Mesenchymal stem cell (in vitro differentiated cells and primary cell): Measurements from ENCODE around the gene SFMBT2. TPM values are rescaled to one million over a fixed set of nuclear protein-coding genes. Genes with fewer than 3 reads are reported as not detected.

Source experiments
- DNase-seq: peaks from one replicate; pipeline ENCODE4 v3.0.0-alpha.2; 2013
- H2AFZ ChIP-seq: one replicate; pipeline ENCODE4 v1.6.1; 2013; ENCODE audit warnings: low read depth, mild to moderate bottlenecking, control low read depth, inconsistent platforms, low read length, moderate library complexity
- H2AK5ac ChIP-seq: 2 replicates; pipeline ENCODE4 v1.6.1; 2013; ENCODE audit warnings: low read length, moderate library complexity, mild to moderate bottlenecking, inconsistent platforms; ENCODE audit not compliant: severe bottlenecking
- H2BK120ac ChIP-seq: one replicate; pipeline ENCODE4 v1.6.1; 2013; ENCODE audit warnings: low read depth, mild to moderate bottlenecking, inconsistent platforms, low read length, moderate library complexity
- H2BK12ac ChIP-seq, 2 experiments: one replicate each; pipeline ENCODE4 v1.6.1; 2013; ENCODE audit warnings: inconsistent platforms in 2 of 2, low read length in 2 of 2, mild to moderate bottlenecking in 2 of 2, moderate library complexity in 2 of 2, control low read depth in 1 of 2
- H2BK15ac ChIP-seq: one replicate; pipeline ENCODE4 v1.6.1; 2013; ENCODE audit warnings: mild to moderate bottlenecking, low read depth, inconsistent platforms; ENCODE audit not compliant: poor library complexity, severe bottlenecking
- H2BK5ac ChIP-seq: 2 replicates; pipeline ENCODE4 v1.6.1; 2013; ENCODE audit warnings: low read depth, mild to moderate bottlenecking, low read length, control low read depth, inconsistent platforms; ENCODE audit not compliant: poor library complexity, severe bottlenecking
- H3K14ac ChIP-seq, 2 experiments: one replicate each; pipeline ENCODE4 v1.6.1; 2013; ENCODE audit warnings: inconsistent platforms in 2 of 2, low read length in 2 of 2, control low read depth in 1 of 2, mild to moderate bottlenecking in 1 of 2, moderate library complexity in 1 of 2
- H3K18ac ChIP-seq, 2 experiments: one replicate each; pipeline ENCODE4 v1.6.1; 2013; ENCODE audit warnings: inconsistent platforms in 2 of 2, low read length in 2 of 2, control low read depth in 1 of 2, low read depth in 1 of 2, mild to moderate bottlenecking in 1 of 2
- H3K23ac ChIP-seq, 2 experiments: one replicate each; pipeline ENCODE4 v1.6.1; 2013; ENCODE audit warnings: inconsistent platforms in 2 of 2, low read length in 2 of 2, mild to moderate bottlenecking in 2 of 2, moderate library complexity in 2 of 2, control low read depth in 1 of 2
- H3K27ac ChIP-seq: 2 replicates; pipeline ENCODE4 v1.5.1; 2013; ENCODE audit warnings: mild to moderate bottlenecking, moderate library complexity, low read length, control low read depth, inconsistent platforms; ENCODE audit not compliant: poor library complexity, severe bottlenecking
- H3K27me3 ChIP-seq, 2 experiments: 2 replicates each; pipeline versions ENCODE4 v1.6.1 to v1.7.0; 2013; ENCODE audit warnings: low read length in 2 of 2, mild to moderate bottlenecking in 2 of 2, moderate library complexity in 2 of 2, control low read depth in 1 of 2, inconsistent platforms in 1 of 2; ENCODE audit not compliant: control insufficient read depth in 1 of 2, insufficient read depth in 1 of 2
- H3K36me3 ChIP-seq, 2 experiments: 2 replicates each; pipeline versions ENCODE4 v1.6.1 to v1.7.0; 2013; ENCODE audit warnings: low read length in 2 of 2, control low read depth in 1 of 2, inconsistent platforms in 1 of 2, low read depth in 1 of 2, mild to moderate bottlenecking in 1 of 2; ENCODE audit not compliant: insufficient read depth in 2 of 2, control insufficient read depth in 1 of 2
- H3K4ac ChIP-seq, 2 experiments: one replicate each; pipeline ENCODE4 v1.6.1; 2013; ENCODE audit warnings: inconsistent platforms in 2 of 2, low read length in 2 of 2, mild to moderate bottlenecking in 2 of 2, moderate library complexity in 2 of 2, control low read depth in 1 of 2, low read depth in 1 of 2
- H3K4me1 ChIP-seq: 2 replicates; pipeline ENCODE4 v1.6.1; 2013; ENCODE audit warnings: low read depth, low read length, control low read depth; ENCODE audit not compliant: control insufficient read depth, insufficient read depth
- H3K4me2 ChIP-seq: 2 replicates; pipeline ENCODE4 v1.6.1; 2013; ENCODE audit warnings: low read length, mild to moderate bottlenecking, inconsistent platforms; ENCODE audit not compliant: poor library complexity, severe bottlenecking
- H3K4me3 ChIP-seq, 2 experiments: 2 replicates each; pipeline versions ENCODE4 v1.5.1 to v1.7.0; 2013; ENCODE audit warnings: low read length in 2 of 2, mild to moderate bottlenecking in 2 of 2, control low read depth in 1 of 2, low read depth in 1 of 2; ENCODE audit not compliant: insufficient read depth in 1 of 2
- H3K79me1 ChIP-seq: replicated peaks from 2 replicates; pipeline ENCODE4 v1.6.1; 2013; ENCODE audit warnings: mild to moderate bottlenecking, control low read depth, low read length, inconsistent platforms; ENCODE audit not compliant: poor library complexity, severe bottlenecking
- H3K9ac ChIP-seq: 2 replicates; pipeline ENCODE4 v1.7.0; 2013; ENCODE audit warnings: mild to moderate bottlenecking, low read length, moderate library complexity
- H3K9me3 ChIP-seq: 2 replicates; pipeline ENCODE4 v1.7.0; 2013; ENCODE audit warnings: mild to moderate bottlenecking, low read length; ENCODE audit not compliant: control insufficient read depth
- H4K8ac ChIP-seq: one replicate; pipeline ENCODE4 v1.6.1; 2013; ENCODE audit warnings: inconsistent platforms, mild to moderate bottlenecking, low read length, moderate library complexity
- H4K91ac ChIP-seq: one replicate; pipeline ENCODE4 v1.6.1; 2013; ENCODE audit warnings: mild to moderate bottlenecking, low read length, inconsistent platforms
- WGBS: methylation state at CpG from one replicate; pipeline ENCODE4 v1.1.7; 2013; ENCODE audit warnings: mixed read lengths; 5-methylcytosine and 5-hydroxymethylcytosine counted together
- polyA plus RNA-seq, 2 experiments: library from polyadenylated mRNA; stranded (reverse); fragments of 200-250 nt; gene quantifications; one replicate each; pipeline ENCODE4 v1.2.3, GENCODE V29; 2013

SFMBT2 gene
- polyA plus RNA-seq (2013, experiment 1 of 2), result 2.2 TPM
- 2.2 TPM for polyA plus RNA-seq (2013, experiment 2 of 2)

DNA sequence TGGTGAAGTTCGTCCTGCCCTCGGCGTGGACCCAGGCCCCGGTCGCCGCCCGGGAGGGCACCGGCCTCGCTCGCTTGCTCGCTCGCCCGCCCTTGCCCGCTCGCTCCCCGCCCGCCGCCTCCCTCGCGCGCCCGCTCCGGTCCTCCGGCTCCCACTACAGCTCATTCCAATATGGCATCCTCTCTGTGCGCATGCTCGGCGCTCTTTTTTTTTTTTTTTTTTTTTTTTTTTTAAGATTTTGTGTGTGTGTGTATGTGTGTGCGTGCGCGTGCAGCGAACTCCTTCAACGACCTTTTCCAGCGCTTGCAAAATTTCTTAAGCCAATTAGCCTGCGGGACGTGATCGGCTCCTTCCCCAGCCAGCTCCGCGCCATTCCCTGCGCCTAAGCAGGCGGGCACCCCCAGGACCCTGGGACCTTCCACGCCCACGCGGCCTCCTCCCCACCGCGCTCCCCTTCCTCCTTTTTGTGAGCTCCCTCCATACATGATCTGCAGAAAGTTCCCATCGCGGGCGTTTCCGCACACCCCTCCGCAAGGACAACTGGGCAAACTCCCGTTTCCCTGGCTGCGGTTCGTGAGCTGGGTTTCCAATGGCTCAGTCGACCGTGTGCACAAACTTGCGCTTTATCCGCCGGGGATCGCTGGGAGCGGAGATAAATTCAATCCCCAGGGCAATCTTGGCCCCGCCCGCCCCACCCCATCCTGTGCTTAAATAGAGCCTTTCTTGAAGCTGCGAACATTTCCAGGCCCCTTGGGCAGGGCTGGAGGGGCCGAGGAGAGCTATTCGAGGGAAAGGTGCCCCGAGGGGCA lies at the start of gene SFMBT2:
Gene SFMBT2, minus strand, starts transcription at position 173 of the 809 bp plus-strand sequence. CDS start 29,136 bp downstream, outside the sequence.
- peaks cover 36 to 78% of the 10 kb centered on the region in 2 experiments for H3K27me3 ChIP-seq
- peak; percentile 85 for DNase-seq
- H3K9me3 ChIP-seq, result no peaks in the 10 kb centered on the region
- peak within 1 kb of the TSS; percentile 38 to 56 for H2BK12ac ChIP-seq
- H3K4me1 ChIP-seq, result peaks cover 36% of the 10 kb centered on the region
- peak within 1 kb of the TSS in 1 of 2 experiments; percentile 44 for H3K14ac ChIP-seq
- WGBS, result under 1% methylated on average over 35 of the region's 66 CpGs
- peak within 1 kb of the TSS; percentile 56 to 81 for H3K4ac ChIP-seq
- H2BK120ac ChIP-seq, result peak within 1 kb of the TSS; percentile 61
- H4K8ac ChIP-seq, result peak within 1 kb of the TSS; percentile 82
- H2BK5ac ChIP-seq, result no peak within 1 kb of the TSS
- peak within 1 kb of the TSS; percentile 60 to 90 for H3K4me3 ChIP-seq
- peak within 1 kb of the TSS; percentile 91 to 92 for H3K18ac ChIP-seq
- H4K91ac ChIP-seq, result peak within 1 kb of the TSS; percentile 50
- peak within 1 kb of the TSS; percentile 80 for H2BK15ac ChIP-seq
- no peaks in the 10 kb centered on the region for H3K79me1 ChIP-seq
- H3K36me3 ChIP-seq, result peaks cover 0 to 3% of the 10 kb centered on the region in 2 experiments
- peak within 1 kb of the TSS; percentile 93 for H2AFZ ChIP-seq
- peak within 1 kb of the TSS; percentile 93 for H3K4me2 ChIP-seq
- H2AK5ac ChIP-seq, result no peak within 1 kb of the TSS
- peak within 1 kb of the TSS; percentile 64 to 86 for H3K23ac ChIP-seq
- H3K9ac ChIP-seq, result peak within 1 kb of the TSS; percentile 92
- no peak within 1 kb of the TSS for H3K27ac ChIP-seq

GRCh38 chr10:7460006-7460405 lies 49.2 kb upstream of the SFMBT2 start:
- Histone ChIP-seq H3K4me1 (no peaks in the 10 kb centered on the region), H4K91ac (no peak overlapping the region), H3K9ac (no peak overlapping the region), H3K4me2 (no peak overlapping the region), H3K27ac (no peak overlapping the region), H3K18ac (no peak overlapping the region), H3K23ac (no peak overlapping the region), H2AFZ (no peak overlapping the region), H3K4me3 (no peak overlapping the region), H3K27me3 (no peaks in the 10 kb centered on the region), H3K14ac (no peak overlapping the region), H2BK120ac (no peak overlapping the region), H2AK5ac (no peak overlapping the region), H3K4ac (no peak overlapping the region), H3K79me1 (no peaks in the 10 kb centered on the region), H3K36me3 (no peaks in the 10 kb centered on the region), H2BK5ac (no peak overlapping the region), H4K8ac (no peak overlapping the region), H3K9me3 (no peaks in the 10 kb centered on the region), H2BK15ac (no peak overlapping the region), H2BK12ac (no peak overlapping the region)
- no peak for DNase-seq
- WGBS, result 93% methylated on average over 6 of the region's 6 CpGs

- H3K4me1 ChIP-seq, result no peaks in the 10 kb centered on the region
- H2AFZ ChIP-seq, result no peak overlapping the region
- no peak overlapping the region for H3K4me2 ChIP-seq
- no peaks in the 10 kb centered on the region for H3K27me3 ChIP-seq
- no peak overlapping the region for H2BK120ac ChIP-seq
- peak overlapping the region in 1 of 2 experiments; percentile 41 for H3K14ac ChIP-seq
- no peak overlapping the region for H3K9ac ChIP-seq
- no peak overlapping the region for H3K18ac ChIP-seq
- H3K79me1 ChIP-seq, result no peaks in the 10 kb centered on the region
- no peak overlapping the region for H2BK12ac ChIP-seq
- no peaks in the 10 kb centered on the region for H3K36me3 ChIP-seq
- 38% methylated on average over 2 of the region's 2 CpGs for WGBS
- H3K27ac ChIP-seq, result no peak overlapping the region
- H2BK5ac ChIP-seq, result no peak overlapping the region
- H3K23ac ChIP-seq, result no peak overlapping the region
- H3K4me3 ChIP-seq, result no peak overlapping the region
- no peak for DNase-seq
- H4K91ac ChIP-seq, result no peak overlapping the region
- H3K4ac ChIP-seq, result no peak overlapping the region
- H2BK15ac ChIP-seq, result no peak overlapping the region
- H4K8ac ChIP-seq, result no peak overlapping the region
- H2AK5ac ChIP-seq, result no peak overlapping the region
- peaks cover under 1% of the 10 kb centered on the region for H3K9me3 ChIP-seq
Observed at GRCh38 chr10:7458556-7458955, 47.7 kb upstream of the SFMBT2 start.

DNA sequence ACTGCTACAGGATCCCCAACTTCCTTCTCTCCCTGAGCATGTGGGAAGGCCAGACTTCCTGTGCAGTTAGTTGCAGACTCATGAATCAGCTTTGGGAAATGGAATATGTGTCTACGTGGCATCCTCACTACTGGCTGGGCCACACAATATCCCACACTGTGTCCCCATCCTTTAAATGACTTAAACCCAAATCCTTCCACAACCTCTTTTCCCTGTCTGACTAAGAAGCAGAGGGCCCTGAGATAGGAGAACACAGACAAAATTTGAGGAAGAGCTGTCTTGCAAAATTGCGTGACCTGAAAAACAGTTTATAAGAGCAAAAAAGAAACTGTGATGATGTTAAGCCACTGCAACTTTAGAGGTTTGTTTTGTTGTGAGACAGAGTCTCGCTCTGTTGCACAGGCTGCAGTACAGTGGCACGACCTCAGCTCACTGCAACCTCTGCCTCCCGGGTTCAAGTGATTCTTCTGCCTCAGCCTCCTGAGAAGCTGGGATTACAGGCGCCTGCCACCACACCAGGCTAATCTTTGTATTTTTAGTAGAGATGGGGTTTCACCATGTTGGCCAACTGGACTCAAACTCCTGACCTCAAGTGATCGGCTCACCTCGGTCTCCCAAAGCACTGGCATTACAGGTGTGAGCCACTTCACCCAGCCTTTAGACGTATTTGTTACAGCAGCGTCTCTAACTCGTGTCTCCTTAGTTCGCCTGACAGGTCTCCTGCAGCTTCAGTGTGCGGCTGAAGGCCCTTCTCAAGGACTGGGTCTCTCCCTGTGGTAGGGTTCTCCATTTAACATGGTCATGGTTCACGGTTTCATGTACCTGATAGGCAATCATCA lies 46.9 kb upstream of the SFMBT2 start:
- H2AK5ac ChIP-seq, result no peak overlapping the region
- H3K79me1 ChIP-seq, result no peaks in the 10 kb centered on the region
- no peak overlapping the region for H4K8ac ChIP-seq
- no peak overlapping the region for H2BK15ac ChIP-seq
- no peak overlapping the region for H3K4me3 ChIP-seq
- no peaks in the 10 kb centered on the region for H3K4me1 ChIP-seq
- no peak overlapping the region for H3K4ac ChIP-seq
- no peak overlapping the region for H3K18ac ChIP-seq
- no peak overlapping the region for H3K4me2 ChIP-seq
- no peak overlapping the region for H2BK120ac ChIP-seq
- no peaks in the 10 kb centered on the region for H3K27me3 ChIP-seq
- H3K9me3 ChIP-seq, result peaks cover 5% of the 10 kb centered on the region
- no peak for DNase-seq
- H3K14ac ChIP-seq, result no peak overlapping the region
- no peak overlapping the region for H4K91ac ChIP-seq
- H3K23ac ChIP-seq, result no peak overlapping the region
- 89% methylated on average over 14 of the region's 14 CpGs for WGBS
- H3K9ac ChIP-seq, result no peak overlapping the region
- H3K27ac ChIP-seq, result no peak overlapping the region
- H3K36me3 ChIP-seq, result no peaks in the 10 kb centered on the region
- no peak overlapping the region for H2AFZ ChIP-seq
- no peak overlapping the region for H2BK12ac ChIP-seq
- no peak overlapping the region for H2BK5ac ChIP-seq
